GM10248 (cell line): ENCODE results near the gene ADCK1.
"Not testable (repeated sequence)": the region's sequence is repeated elsewhere in the genome, so short reads cannot be mapped to it uniquely, and the experiment has no call there.

Experiments used
- CTCF ChIA-PET: fragments of 300-600 bp; sonication (Branson Sonifier 250); formaldehyde crosslinking; extraction: SDS; loops from one replicate; lab custom pipeline; 2021; ENCODE audit warnings: antibody characterized with exemption; lab: Yijun Ruan, JAX
- POLR2A ChIA-PET: fragments of 350-650 bp; sonication (Branson Sonifier 250); formaldehyde crosslinking; extraction: SDS; loops from one replicate; lab custom pipeline; 2020; ENCODE audit warnings: antibody characterized with exemption; lab: Yijun Ruan, JAX
- DNase-seq: peaks from one replicate; pipeline ENCODE4 v3.0.0; 2012; ENCODE audit errors: extremely low spot score
- CTCF ChIP-seq: IDR thresholded peaks from 2 replicates; pipeline ENCODE4 v1.5.1; 2012; ENCODE audit warnings: mild to moderate bottlenecking, low read depth; ENCODE audit errors: extremely low read depth, missing control alignments, control extremely low read depth

ADCK1 gene

GRCh38 chr14:77763316-77763715 lies 36.6 kb upstream of the ADCK1 start:
- TF ChIP-seq CTCF = no peak
- ChIA-PET POLR2A (interaction anchor here (0.6 kb wide), 1 partner anchor 65 kb away, joined by 3 read pairs; no protein-coding TSS in a partner anchor), CTCF (interaction anchor here (1.4 kb wide), 1 partner anchor 803 kb away, joined by 4 read pairs; no protein-coding TSS in a partner anchor)
- DNase-seq = no peak

GRCh38 chr14:77763978-77764377 lies 35.9 kb upstream of the ADCK1 start:
- CTCF ChIA-PET = interaction anchor here (1.3 kb wide), 1 partner anchor 12 kb away, joined by 5 read pairs; no protein-coding TSS in a partner anchor
- DNase-seq = no peak
- POLR2A ChIA-PET = no interaction called here
- TF ChIP-seq CTCF = no peak

- DNase-seq, POLR2A ChIA-PET: not testable (repeated sequence)
- CTCF ChIA-PET = interaction anchor here (1.4 kb wide), 1 partner anchor 11 kb away, joined by 3 read pairs; no protein-coding TSS in a partner anchor
Measured at GRCh38 chr14:77768442-77769069, 31.4 kb upstream of the ADCK1 start.

GRCh38 chr14:77773966-77774365 lies 25.9 kb upstream of the ADCK1 start:
- CTCF ChIA-PET = interaction anchor here (1.6 kb wide), 1 partner anchor 12 kb away, joined by 7 read pairs; no protein-coding TSS in a partner anchor

GRCh38 chr14:77782202-77782601 lies 17.7 kb upstream of the ADCK1 start:
- DNase-seq = no peak
- no peak for TF ChIP-seq CTCF
- CTCF ChIA-PET = interaction anchor here (1.0 to 1.4 kb wide), 2 partner anchors 18 to 21 kb away, joined by 3 to 4 read pairs; partner anchors contain the start of genes ADCK1 and SNW1
- POLR2A ChIA-PET = no interaction called here

More at GRCh38 chr14:77773966-77774365, 25.9 kb upstream of the ADCK1 start:
- DNase-seq, POLR2A ChIA-PET: not testable (repeated sequence)

GRCh38 chr14:77786148-77786547 lies 13.8 kb upstream of the ADCK1 start:
- ChIA-PET POLR2A (no interaction called here), CTCF (interaction anchor here (0.9 kb wide), 1 partner anchor 210 kb away, joined by 3 read pairs; no protein-coding TSS in a partner anchor)
- no peak for DNase-seq
- no peak for TF ChIP-seq CTCF

GRCh38 chr14:77790566-77791224 lies 9.2 kb upstream of the ADCK1 start:
- ChIA-PET CTCF (interaction anchor here (1.5 kb wide), 1 partner anchor 11 kb away, joined by 5 read pairs; no protein-coding TSS in a partner anchor), POLR2A (no interaction called here)
- no peak for TF ChIP-seq CTCF
- no peak for DNase-seq
